GM12878 (cell line): ENCODE data around the gene NAA15. TPM values are rescaled to one million over a fixed set of nuclear protein-coding genes. Genes with fewer than 3 reads are reported as not detected.

Experiments used
- ATAC-seq: fragments of 200-7000 bp; cut with Tn5 transposase; 3 replicates; pipeline ENCODE4 v1.9.1; 2020; ENCODE audit warnings: mild to moderate bottlenecking, moderate library complexity
- BruUV-seq: library from RNA; stranded (reverse); fragments of 400-500 nt; replicated peaks from 2 replicates; lab custom pipeline; 2021; lab: Mats Ljungman, UMichigan
- CTCF ChIA-PET: fragments of 300-600 bp; sonication (Branson Sonifier 250); formaldehyde crosslinking; extraction: SDS; loops from one replicate; lab custom pipeline; 2021; ENCODE audit warnings: inconsistent platforms; lab: Yijun Ruan, JAX
- POLR2A ChIA-PET: fragments of 350-600 bp; formaldehyde crosslinking; extraction: SDS; loops from one replicate; lab custom pipeline; 2021; ENCODE audit warnings: inconsistent platforms; lab: Charles Lee
- RAD21 ChIA-PET: fragments of 300-600 bp; sonication (Branson Sonifier 250); formaldehyde crosslinking; loops from one replicate; lab custom pipeline; 2023; ENCODE audit warnings: antibody characterized with exemption; ENCODE audit not compliant: unreplicated experiment; lab: Charles Lee
- SMC1A ChIA-PET: fragments of 300-600 bp; sonication (Branson Sonifier 250); formaldehyde crosslinking; loops from one replicate; lab custom pipeline; 2023; ENCODE audit not compliant: unreplicated experiment, uncharacterized antibody; lab: Charles Lee
- DNase-seq: peaks from one replicate; pipeline ENCODE4 v3.0.0-alpha.2; 2011; ENCODE audit warnings: low read depth, low spot score
- FAIRE-seq: peaks from 3 replicates; lab custom pipeline; 2011; peaks lifted over from hg19 to GRCh38; lab: Jason Lieb, UNC
- H2AFZ ChIP-seq: 2 replicates; pipeline ENCODE4 v1.6.0; 2011; ENCODE audit warnings: low read depth, low read length, control low read depth; ENCODE audit not compliant: control insufficient read depth
- H3K27ac ChIP-seq: 2 replicates; pipeline ENCODE4 v1.5.1; 2011; ENCODE audit warnings: control low read depth; ENCODE audit not compliant: control insufficient read depth, insufficient read depth
- H3K27me3 ChIP-seq, 2 experiments: replicated peaks in 1 of 2; 2 replicates each; pipeline versions ENCODE4 v1.6.0 to v1.6.1; 2011; ENCODE audit warnings: low read length in 1 of 2; ENCODE audit not compliant: control insufficient read depth in 2 of 2, insufficient read depth in 2 of 2
- H3K36me3 ChIP-seq, 2 experiments: 2 replicates each; pipeline ENCODE4 v1.5.1; 2011; ENCODE audit warnings: low read length in 1 of 2; ENCODE audit not compliant: control insufficient read depth in 2 of 2, insufficient read depth in 2 of 2
- H3K4me1 ChIP-seq: 2 replicates; pipeline ENCODE4 v1.6.1; 2011; ENCODE audit warnings: mild to moderate bottlenecking, low read length, moderate library complexity, mixed read lengths; ENCODE audit not compliant: control insufficient read depth, insufficient read depth
- H3K4me2 ChIP-seq: 2 replicates; pipeline ENCODE4 v1.6.0; 2011; ENCODE audit warnings: control low read depth; ENCODE audit not compliant: control insufficient read depth, insufficient read depth
- H3K4me3 ChIP-seq: fragments of 200-600 bp; sonication (generic); 2 replicates; pipeline ENCODE4 v1.5.1; 2016
- H3K79me2 ChIP-seq: 2 replicates; pipeline ENCODE4 v1.6.0; 2011; ENCODE audit warnings: low read length; ENCODE audit not compliant: control insufficient read depth, insufficient read depth
- H3K9ac ChIP-seq: 2 replicates; pipeline ENCODE4 v1.8.0; 2011; ENCODE audit warnings: low read length, control low read depth, mixed read lengths; ENCODE audit not compliant: control insufficient read depth, insufficient read depth
- H3K9me3 ChIP-seq: replicated peaks from 3 replicates; pipeline ENCODE4 v1.5.1; 2011; ENCODE audit warnings: mild to moderate bottlenecking, low read length; ENCODE audit not compliant: control insufficient read depth, insufficient read depth
- H4K20me1 ChIP-seq: 2 replicates; pipeline ENCODE4 v1.6.0; 2011; ENCODE audit not compliant: control insufficient read depth, insufficient read depth
- EZH2 ChIP-seq: IDR thresholded peaks from 2 replicates; pipeline ENCODE4 v1.6.1; 2012; ENCODE audit warnings: low read depth, mild to moderate bottlenecking, control low read depth, inconsistent platforms, low read length, borderline replicate concordance; ENCODE audit not compliant: control insufficient read depth
- HSF1 ChIP-seq: fragments of 150-350 bp; IDR thresholded peaks from 2 replicates; pipeline ENCODE4 v1.6.1; 2014; ENCODE audit warnings: mild to moderate bottlenecking, low read depth, low read length
- KLF5 ChIP-seq: fragments of 450-650 bp; IDR thresholded peaks from 2 replicates; pipeline ENCODE4 v1.6.1; 2014; ENCODE audit warnings: mild to moderate bottlenecking; ENCODE audit not compliant: partially characterized antibody
- NFYA ChIP-seq: IDR thresholded peaks from 2 replicates; pipeline ENCODE4 v1.6.1; 2011; ENCODE audit warnings: low read depth, mild to moderate bottlenecking, low read length, improper control_type of control experiment, borderline replicate concordance
- PBX3 ChIP-seq: IDR thresholded peaks from 2 replicates; pipeline ENCODE4 v1.6.1; 2011; ENCODE audit warnings: mild to moderate bottlenecking, low read depth, low read length, moderate library complexity; ENCODE audit not compliant: insufficient replicate concordance
- SPI1 ChIP-seq: IDR thresholded peaks from 2 replicates; pipeline ENCODE4 v1.6.1; 2011; ENCODE audit warnings: low read depth, mild to moderate bottlenecking, low read length, moderate library complexity, borderline replicate concordance; ENCODE audit not compliant: insufficient read depth
- STAT1 ChIP-seq: fragments of 450-650 bp; conservative IDR thresholded peaks from 2 replicates; pipeline ENCODE4 v1.6.1; 2014; ENCODE audit warnings: antibody characterized with exemption, mild to moderate bottlenecking
- TARDBP ChIP-seq: IDR thresholded peaks from 2 replicates; pipeline ENCODE4 v1.6.1; 2016; ENCODE audit warnings: borderline replicate concordance
- WGBS: methylation state at CpG from one replicate; pipeline ENCODE4 v1.1.6; 2016; ENCODE audit warnings: low lambda C conversion rate; ENCODE audit not compliant: insufficient replicate concordance, insufficient coverage; ENCODE audit errors: missing lambda C conversion rate; 5-methylcytosine and 5-hydroxymethylcytosine counted together
- in situ Hi-C: fragments of 300-500 bp; cut with MboI; formaldehyde crosslinking; loops from 9 replicates; pipeline ENCODE4 v1.14.3; 2018; ENCODE audit warnings: mixed read lengths
- intact Hi-C: fragments of 100-400 bp; cut with micrococcal nuclease; formaldehyde crosslinking; loops from one replicate; pipeline ENCODE4 v1.14.2; 2022; ENCODE audit not compliant: unreplicated experiment
- polyA plus RNA-seq, 11 experiments: library from polyadenylated mRNA; depleted of rRNA in 4 of 11; unstranded in 6 of 11; stranded (reverse) in 5 of 11; fragments of >200 nt; fragmentation: Nextera tagmentation in 4 of 11; fragmentation: Illumina TruSeq in 1 of 11; extraction: Ambion mirVana in 4 of 11; extraction: Trizol in 1 of 11; gene quantifications; 1 replicate in 1 of 11; 2 replicates in 10 of 11; pipeline versions ENCODE4 v1.2.1 to v1.2.3, GENCODE V29; 2011 to 2016; ENCODE audit warnings: inconsistent platforms in 2 of 11, missing spikeins in 2 of 11, low read depth in 1 of 11
- total RNA-seq, 4 experiments: library from RNA; depleted of rRNA in 3 of 4; stranded (reverse); fragments of >200 nt in 3 of 4; fragmentation: Illumina TruSeq in 1 of 4; extraction: Trizol in 1 of 4; gene quantifications; 2 replicates each; pipeline versions ENCODE4 v1.2.1 to v1.2.3, GENCODE V29; 2013 to 2021

NAA15 gene
- total and polyA plus RNA-seq, 10 of the 15 experiments (the other 5 are each of a cell fraction or from before 2014, with no cell fraction given) = 24.3 to 93.1 (median 51.9) TPM

DNA sequence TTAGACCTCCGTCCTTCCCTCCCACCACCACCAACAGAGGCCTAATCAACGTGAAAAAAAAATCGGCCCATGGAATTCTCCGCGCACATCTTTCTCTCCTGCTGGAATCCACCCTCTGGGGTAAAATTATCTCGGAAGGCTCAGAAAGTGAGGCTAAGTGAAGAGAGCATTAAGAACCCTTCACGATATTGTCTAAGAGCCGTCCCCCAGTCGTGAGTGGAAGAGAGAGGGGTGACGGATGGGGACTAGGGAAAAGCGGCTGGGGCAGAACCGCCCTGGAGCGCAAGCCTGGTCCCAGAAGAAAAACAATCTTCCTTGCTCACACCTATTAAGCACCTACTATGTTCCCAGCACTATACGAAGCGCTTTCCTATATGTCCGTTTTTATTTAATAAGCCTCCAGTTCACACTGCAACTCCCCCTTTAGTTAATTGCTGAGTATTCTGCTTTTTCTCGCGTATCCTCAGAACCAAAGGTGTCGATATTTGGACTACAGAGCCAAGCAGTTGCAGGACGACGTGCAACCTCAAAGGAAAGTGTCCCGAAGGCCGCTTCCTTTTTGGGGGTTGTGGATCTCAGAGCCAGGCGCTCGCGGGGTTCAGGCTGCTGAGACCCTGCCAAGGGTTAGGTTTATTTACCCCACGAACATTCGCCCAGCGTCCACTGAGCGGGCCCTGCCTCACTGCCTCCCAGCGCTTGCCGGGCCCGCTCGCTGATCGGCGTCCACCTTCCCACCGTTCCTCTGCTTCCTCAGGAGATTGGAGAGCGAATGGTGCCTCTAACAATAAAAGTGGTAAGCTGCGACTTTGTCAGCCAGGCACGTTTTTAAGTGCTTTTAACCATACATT lies 22.2 kb upstream of the NAA15 start (continued):
- TF ChIP-seq KLF5 = no peak
- TF ChIP-seq SPI1 = no peak
- TF ChIP-seq TARDBP = no peak
- TF ChIP-seq, all 136 proteins: peak for 0

- CTCF ChIA-PET = interaction anchor here (0.6 to 1.1 kb wide), 2 partner anchors 16 to 125 kb away, joined by 3 read pairs; no protein-coding TSS in a partner anchor
- DNase-seq (no peak), FAIRE-seq (no peak)
- in situ Hi-C loops (no loop called here), intact Hi-C loops (no loop called here)
- no peaks in the 10 kb centered on the region for H4K20me1 ChIP-seq
- SMC1A ChIA-PET = interaction anchor here (0.7 to 0.8 kb wide), 2 partner anchors 20 to 48 kb away, joined by 3 read pairs; no protein-coding TSS in a partner anchor
- no peak within 1 kb of the TSS for H3K27ac ChIP-seq
- POLR2A ChIA-PET = no interaction called here
- H3K36me3 ChIP-seq = no peaks in the 10 kb centered on the region
- no peaks in the 10 kb centered on the region for H3K4me1 ChIP-seq
- H3K9me3 ChIP-seq = peaks cover 2% of the 10 kb centered on the region; the same call in 2 of the 3 replicates
- TF ChIP-seq PBX3 (no peak), HSF1 (no peak), EZH2 (0 out of 2 replicates have a peak, but pooled peaks have one; percentile 67), STAT1 (no peak), NFYA (no peak)
- TF ChIP-seq, all 136 proteins: peak for 1
- RAD21 ChIA-PET = no interaction called here
- peak within 1 kb of the TSS; percentile 50 for H3K4me2 ChIP-seq
- peak; percentile 71 for ATAC-seq
- H3K4me3 ChIP-seq = 0 out of 2 replicates have a peak within 1 kb of the TSS, but pooled peaks have one; percentile 18
- 30% methylated on average over 50 of the region's 51 CpGs for WGBS
- no peak within 1 kb of the TSS for H3K9ac ChIP-seq
- no peaks in the 10 kb centered on the region for H3K79me2 ChIP-seq
- H3K27me3 ChIP-seq = peaks cover 8 to 19% of the 10 kb centered on the region in 2 experiments
- no peak within 1 kb of the TSS for H2AFZ ChIP-seq
- BruUV-seq = no TSS peak
Observed at GRCh38 chr4:139279760-139280620, 21.3 kb upstream of the NAA15 start, which contains the start of gene MGARP. MGARP (minus strand) TSS chr4:139280225; CDS start chr4:139280158, 67 bp downstream.
